Rectal smooth muscle tissue (tissue), 1 donor: ENCODE results near the gene TRPM4.
"Not testable (repeated sequence)": the region's sequence is repeated elsewhere in the genome, so short reads cannot be mapped to it uniquely, and the experiment has no call there.

Source experiments
- H3K27ac ChIP-seq: one replicate; pipeline ENCODE4 v1.7.0; 2013; ENCODE audit warnings: low read depth, low read length, inconsistent platforms
- H3K27me3 ChIP-seq: one replicate; pipeline ENCODE4 v1.7.0; 2013; ENCODE audit warnings: low read length; ENCODE audit not compliant: control insufficient read depth, insufficient read depth
- H3K36me3 ChIP-seq: one replicate; pipeline ENCODE4 v1.7.0; 2013; ENCODE audit warnings: low read length; ENCODE audit not compliant: control insufficient read depth, insufficient read depth
- H3K4me1 ChIP-seq: one replicate; pipeline ENCODE4 v1.7.0; 2013; ENCODE audit warnings: low read length; ENCODE audit not compliant: control insufficient read depth, insufficient read depth
- H3K4me3 ChIP-seq: one replicate; pipeline ENCODE4 v1.7.0; 2013; ENCODE audit warnings: low read length
- H3K9ac ChIP-seq: one replicate; pipeline ENCODE4 v1.7.0; 2013; ENCODE audit warnings: low read length

Gene TRPM4

GRCh38 chr19:49165111-49165750 lies 7.6 kb downstream of the TRPM4 start:
- Histone ChIP-seq H3K4me3 (peak overlapping the region; percentile 25), H3K27ac (peak overlapping the region; percentile 67), H3K9ac (peak overlapping the region; percentile 2), H3K4me1 (peaks cover 5% of the 10 kb centered on the region), H3K27me3 (no peaks in the 10 kb centered on the region), H3K36me3 (no peaks in the 10 kb centered on the region)

DNA sequence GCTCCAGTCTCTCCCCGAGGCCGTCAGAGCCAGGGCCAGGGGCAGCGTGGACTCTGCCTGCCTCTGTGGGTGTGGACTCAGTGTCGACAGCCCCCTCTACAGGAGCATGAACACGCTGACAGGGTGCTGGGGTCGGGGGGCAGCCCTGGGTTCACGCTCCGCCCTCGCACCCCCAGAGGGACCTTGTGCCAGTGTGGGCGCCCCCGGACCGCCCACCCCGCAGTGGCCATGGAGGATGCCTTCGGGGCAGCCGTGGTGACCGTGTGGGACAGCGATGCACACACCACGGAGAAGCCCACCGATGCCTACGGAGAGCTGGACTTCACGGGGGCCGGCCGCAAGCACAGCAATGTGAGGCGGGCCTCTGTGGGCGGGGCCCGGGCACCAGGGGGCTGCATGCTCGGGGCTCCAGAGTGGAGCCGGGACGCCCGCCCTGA lies 8.3 kb downstream of the TRPM4 start:
- no peaks in the 10 kb centered on the region for H3K36me3 ChIP-seq
- peak overlapping the region; percentile 2 for H3K9ac ChIP-seq
- no peaks in the 10 kb centered on the region for H3K27me3 ChIP-seq
- H3K27ac ChIP-seq: no peak overlapping the region
- peaks cover 5% of the 10 kb centered on the region for H3K4me1 ChIP-seq
- peak overlapping the region; percentile 25 for H3K4me3 ChIP-seq

DNA sequence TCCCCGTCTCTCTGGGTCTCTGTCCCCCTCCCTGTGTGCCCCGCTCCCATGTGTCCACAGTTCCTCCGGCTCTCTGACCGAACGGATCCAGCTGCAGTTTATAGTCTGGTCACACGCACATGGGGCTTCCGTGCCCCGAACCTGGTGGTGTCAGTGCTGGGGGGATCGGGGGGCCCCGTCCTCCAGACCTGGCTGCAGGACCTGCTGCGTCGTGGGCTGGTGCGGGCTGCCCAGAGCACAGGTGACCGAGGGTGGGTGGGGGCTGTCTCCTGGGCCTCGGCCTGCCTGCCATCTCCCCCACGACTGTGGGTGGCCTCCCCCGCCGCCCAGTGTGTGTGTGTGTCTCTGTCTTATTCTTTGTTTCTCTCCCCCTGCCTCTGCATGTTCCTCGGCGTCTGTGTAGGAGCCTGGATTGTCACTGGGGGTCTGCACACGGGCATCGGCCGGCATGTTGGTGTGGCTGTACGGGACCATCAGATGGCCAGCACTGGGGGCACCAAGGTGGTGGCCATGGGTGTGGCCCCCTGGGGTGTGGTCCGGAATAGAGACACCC lies 10.3 kb downstream of the TRPM4 start:
- Histone ChIP-seq H3K9ac (no peak overlapping the region), H3K27ac (no peak overlapping the region), H3K4me3 (peak overlapping the region; percentile 1), H3K27me3 (no peaks in the 10 kb centered on the region), H3K36me3 (peaks cover 17% of the 10 kb centered on the region), H3K4me1 (peaks cover 5% of the 10 kb centered on the region)

GRCh38 chr19:49168421-49168820 lies 10.8 kb downstream of the TRPM4 start:
- Histone ChIP-seq H3K27ac (no peak overlapping the region), H3K27me3 (no peaks in the 10 kb centered on the region), H3K9ac (no peak overlapping the region), H3K36me3 (peaks cover 18% of the 10 kb centered on the region), H3K4me1 (peaks cover 5% of the 10 kb centered on the region), H3K4me3 (peak overlapping the region; percentile 1)

DNA sequence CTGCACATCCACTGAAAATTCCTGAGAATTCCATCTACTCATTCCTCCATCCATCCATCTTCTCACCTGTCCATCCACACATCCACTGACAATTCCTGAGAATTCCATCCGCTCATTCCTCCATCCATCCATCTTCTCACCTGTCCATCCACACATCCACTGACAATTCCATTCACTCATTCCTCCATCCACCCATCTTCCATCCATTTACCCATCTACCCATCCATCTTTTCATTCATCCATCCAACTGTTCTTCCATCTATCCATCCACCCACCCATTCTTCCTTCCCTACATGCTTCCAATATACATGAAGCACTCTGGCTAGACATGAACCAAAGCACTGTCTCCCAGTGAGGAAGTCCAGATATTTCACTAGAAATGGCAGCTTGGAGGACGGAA lies 15.6 kb downstream of the TRPM4 start:
- Histone ChIP-seq H3K36me3 (peaks cover 22% of the 10 kb centered on the region), H3K4me1 (no peaks in the 10 kb centered on the region), H3K27ac (no peak overlapping the region), H3K27me3 (no peaks in the 10 kb centered on the region), H3K4me3 (no peak overlapping the region), H3K9ac (no peak overlapping the region)

- Histone ChIP-seq H3K27me3 (no peaks in the 10 kb centered on the region), H3K9ac (no peak overlapping the region), H3K36me3 (peaks cover 26% of the 10 kb centered on the region), H3K4me1 (no peaks in the 10 kb centered on the region), H3K4me3 (no peak overlapping the region), H3K27ac (no peak overlapping the region)
Observed at GRCh38 chr19:49180659-49181058, 23.1 kb downstream of the TRPM4 start.

- H3K36me3 ChIP-seq: peaks cover 29% of the 10 kb centered on the region
- not testable (repeated sequence) for H3K4me3 ChIP-seq
Observed at GRCh38 chr19:49182010-49182847, 24.6 kb downstream of the TRPM4 start.

DNA sequence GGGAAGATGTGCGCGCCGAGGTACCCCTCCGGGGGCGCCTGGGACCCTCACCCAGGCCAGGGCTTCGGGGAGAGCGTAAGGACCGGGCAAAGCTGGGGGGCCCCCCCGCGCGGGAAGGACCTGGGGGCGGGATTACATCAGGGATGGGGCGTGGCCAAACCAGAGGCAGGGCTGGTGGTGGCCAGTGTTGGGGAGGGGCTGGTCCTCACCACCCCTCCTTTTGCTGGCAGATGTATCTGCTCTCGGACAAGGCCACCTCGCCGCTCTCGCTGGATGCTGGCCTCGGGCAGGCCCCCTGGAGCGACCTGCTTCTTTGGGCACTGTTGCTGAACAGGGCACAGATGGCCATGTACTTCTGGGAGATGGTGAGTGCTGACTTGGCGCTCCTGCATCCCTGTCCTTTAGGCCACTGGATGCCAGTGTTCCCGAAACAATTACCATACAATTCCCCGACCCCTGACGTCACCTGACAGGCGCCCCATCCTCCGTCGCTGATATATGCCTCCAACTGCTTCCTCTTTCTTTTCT lies 25.3 kb downstream of the TRPM4 start:
- no peak overlapping the region for H3K4me3 ChIP-seq
- peaks cover 25% of the 10 kb centered on the region for H3K36me3 ChIP-seq
- H3K9ac ChIP-seq: no peak overlapping the region
- H3K4me1 ChIP-seq: no peaks in the 10 kb centered on the region
- no peaks in the 10 kb centered on the region for H3K27me3 ChIP-seq
- no peak overlapping the region for H3K27ac ChIP-seq

More at GRCh38 chr19:49182010-49182847, 24.6 kb downstream of the TRPM4 start:
- H3K27me3 ChIP-seq, H3K4me1 ChIP-seq, H3K27ac ChIP-seq, H3K9ac ChIP-seq: not testable (repeated sequence)

DNA sequence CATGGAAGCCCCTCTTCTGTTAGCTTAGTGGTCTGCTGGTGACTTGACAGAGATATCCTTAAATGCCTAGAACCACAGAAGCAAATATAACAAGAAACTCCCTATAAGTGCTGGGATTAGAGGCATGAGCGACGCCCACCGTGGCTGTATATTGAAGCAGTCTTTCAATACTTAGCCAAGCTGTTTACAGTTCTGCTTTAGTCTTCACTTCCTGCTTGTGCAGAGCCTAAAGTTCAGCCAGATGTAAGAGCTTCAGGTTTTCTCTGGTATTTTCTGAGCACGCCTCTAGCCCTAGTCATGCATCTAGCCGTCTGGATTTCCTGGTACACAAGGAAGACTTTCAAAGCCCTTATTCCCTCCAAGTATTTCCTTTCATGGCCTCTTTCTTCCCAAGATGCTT lies 28.5 kb downstream of the TRPM4 start:
- peaks cover 33% of the 10 kb centered on the region for H3K36me3 ChIP-seq
- H3K27ac ChIP-seq: no peak overlapping the region
- H3K9ac ChIP-seq: no peak overlapping the region

GRCh38 chr19:49188626-49189200 lies 31.1 kb downstream of the TRPM4 start:
- H3K27ac ChIP-seq: no peak overlapping the region
- H3K36me3 ChIP-seq: peaks cover 24% of the 10 kb centered on the region
- H3K4me1 ChIP-seq: no peaks in the 10 kb centered on the region
- H3K9ac ChIP-seq: no peak overlapping the region
- no peak overlapping the region for H3K4me3 ChIP-seq
- H3K27me3 ChIP-seq: no peaks in the 10 kb centered on the region

More for the DNA sequence above, 28.5 kb downstream of the TRPM4 start:
- Histone ChIP-seq H3K4me1 (no peaks in the 10 kb centered on the region), H3K27me3 (no peaks in the 10 kb centered on the region), H3K4me3 (no peak overlapping the region)

DNA sequence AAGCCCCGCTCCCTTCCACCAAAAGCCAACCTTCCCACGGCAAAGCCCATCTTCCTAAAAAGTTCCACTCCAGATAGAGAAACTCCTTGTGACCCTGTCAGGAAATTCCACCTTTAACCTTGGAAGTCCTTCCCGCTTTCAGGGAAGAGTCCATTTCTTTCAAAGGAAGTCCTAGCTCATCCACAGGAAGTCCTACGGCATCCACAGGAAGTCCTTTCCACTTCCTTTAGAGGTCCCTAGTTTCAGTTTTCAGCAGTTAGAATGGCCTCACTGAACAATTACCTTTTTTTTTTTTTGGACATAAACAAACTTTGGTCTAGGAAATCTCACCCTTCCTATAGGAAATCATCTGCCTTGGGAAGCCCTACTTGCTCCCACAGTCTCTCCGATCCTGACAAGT lies 31.7 kb downstream of the TRPM4 start:
- Histone ChIP-seq H3K27me3 (no peaks in the 10 kb centered on the region), H3K27ac (no peak overlapping the region), H3K9ac (no peak overlapping the region), H3K36me3 (peaks cover 20% of the 10 kb centered on the region), H3K4me3 (no peak overlapping the region), H3K4me1 (no peaks in the 10 kb centered on the region)

DNA sequence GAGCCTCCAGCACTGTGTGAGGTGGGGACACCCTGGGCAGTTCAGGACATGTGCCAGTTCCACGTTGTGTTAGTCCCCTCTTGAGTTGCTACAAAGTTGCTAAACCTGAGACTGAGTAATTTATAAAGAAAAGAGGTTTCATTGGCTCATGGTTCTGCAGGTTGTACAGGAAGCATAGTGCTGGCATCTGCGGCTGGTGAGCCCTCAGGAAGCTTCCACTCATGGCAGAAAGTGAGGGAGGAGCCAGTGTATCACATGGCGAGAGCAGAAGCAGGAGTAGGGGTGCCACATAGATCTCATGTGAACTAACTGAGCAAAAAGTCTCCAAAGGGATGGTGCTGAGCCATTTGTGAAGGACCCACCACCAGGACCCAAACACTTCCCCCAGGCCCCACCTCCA lies 33.2 kb downstream of the TRPM4 start:
- H3K4me3 ChIP-seq: no peak overlapping the region
- peaks cover 20% of the 10 kb centered on the region for H3K36me3 ChIP-seq
- H3K27ac ChIP-seq: no peak overlapping the region

More for the DNA sequence above, 33.2 kb downstream of the TRPM4 start:
- Histone ChIP-seq H3K27me3 (no peaks in the 10 kb centered on the region), H3K4me1 (no peaks in the 10 kb centered on the region), H3K9ac (no peak overlapping the region)
